Pancreas (tissue), 10 donors: Measurements from ENCODE around the gene ALKBH1. TPM values are rescaled to one million over a fixed set of nuclear protein-coding genes. Genes with fewer than 3 reads are reported as not detected.
A peak's percentile ranks its signal among the peaks of the same experiment; 100 is the strongest.

Experiments used
- ATAC-seq, 4 donors: fragments of 200-7000 bp; cut with Tn5 transposase; one replicate each; pipeline versions ENCODE4 v1.8.0 to v1.9.1; 2020; ENCODE audit warnings: mild to moderate bottlenecking in 4 of 4, moderate library complexity in 4 of 4
- DNase-seq, 6 donors: peaks; one replicate each; pipeline ENCODE4 v3.0.0-alpha.2; 2020
- FAIRE-seq: peaks from 2 replicates; lab custom pipeline; 2012; peaks lifted over from hg19 to GRCh38; lab: Jason Lieb, UNC
- H3K27ac ChIP-seq, 4 donors: fragments of 200-600 bp; sonication (generic); 1 replicate in 3 of 4; 2 replicates in 1 of 4; pipeline versions ENCODE4 v1.5.0 to v1.8.0; 2020
- H3K27me3 ChIP-seq, 4 donors: fragments of 200-600 bp; one replicate each; pipeline ENCODE4 v1.8.0; 2021
- H3K36me3 ChIP-seq, 3 donors: fragments of 200-600 bp; sonication (generic) in 1 of 3; one replicate each; pipeline versions ENCODE4 v1.5.0 to v1.8.0; 2020 to 2021
- H3K4me1 ChIP-seq, 3 donors: fragments of 200-600 bp; one replicate each; pipeline ENCODE4 v1.8.0; 2021
- H3K4me3 ChIP-seq, 4 donors: fragments of 200-600 bp; sonication (generic) in 2 of 4; one replicate each; pipeline versions ENCODE4 v1.5.0 to v1.8.0; 2020 to 2021
- H3K9me3 ChIP-seq, 4 donors: fragments of 200-600 bp; one replicate each; pipeline ENCODE4 v1.8.0; 2021
- WGBS, 2 donors: extraction: QIAGEN DNeasy Blood & Tissue Kit; methylation state at CpG; one replicate each; pipeline ENCODE4 v1.1.7; 2013; 5-methylcytosine and 5-hydroxymethylcytosine counted together
- intact Hi-C, 3 donors: fragments of 100-400 bp; cut with DNase I; formaldehyde crosslinking; loops; one replicate each; pipeline versions ENCODE4 v1.11.1 to v1.14.2; 2022
- polyA plus RNA-seq, 2 donors: library from polyadenylated mRNA; stranded (reverse); fragments of 200-250 nt; gene quantifications; one replicate each; pipeline ENCODE4 v1.2.3, GENCODE V29; 2013
- total RNA-seq, 6 donors: library from RNA; stranded (reverse); fragmentation: NEBNext Ultra II Directional in 4 of 6; extraction: Animal tissue kit (Norgen Biotek cat#: 25700) in 4 of 6; gene quantifications; one replicate each; pipeline versions ENCODE4 v1.2.1 to v1.2.4, GENCODE V29; 2021 to 2023
- TF ChIP-seq, protein P1 (sequence below), 4 donors: fragments of 200-600 bp; sonication (generic) in 3 of 4; IDR thresholded peaks; one replicate each; pipeline versions ENCODE4 v1.5.0 to v1.8.0; 2021; ENCODE audit warnings: antibody characterized with exemption in 4 of 4
- donor health status: healthy with polysubstance abuse.
- donor health status: DM: no; HTN: no; CAD: no; lungs with moderate emphysema.
- donor health status: DM: no; HTN: no; CAD: no.
- donor health status: control.
- donor health status: control.
- donor health status: Bipolar disorder and iron deficiency.
- donor health status: DM: yes; HTN: yes; CAD: no.
- donor health status: DM: no; HTN: no; CAD: no.
- donor health status: DM: no; HTN: no; CAD: no.
- donor health status: DM: yes; HTN: yes; CAD: no.

The ALKBH1 gene
- total and polyA plus RNA-seq, 8 donors = 3.5 to 9.7 (median 5.2) TPM

DNA sequence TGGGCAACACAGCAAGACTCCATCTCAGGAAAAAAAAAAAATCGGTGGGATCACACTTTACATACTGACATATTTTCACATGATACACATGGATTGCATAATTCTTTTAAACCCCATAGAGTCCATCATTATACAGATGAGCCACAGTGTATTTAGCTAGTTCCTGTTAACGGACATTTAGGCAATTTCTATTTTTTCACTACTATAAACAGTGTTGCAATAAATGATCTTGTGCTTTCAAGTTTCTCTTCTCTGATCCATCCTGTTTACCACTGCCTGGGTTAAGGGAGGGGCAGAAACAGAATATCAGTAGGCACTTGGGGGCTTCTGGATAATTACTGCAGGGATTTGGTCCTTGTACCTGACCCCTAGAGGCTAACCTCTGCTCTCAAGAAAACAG is 48.0 kb downstream of the ALKBH1 start:
- TF ChIP-seq, protein P1, sequence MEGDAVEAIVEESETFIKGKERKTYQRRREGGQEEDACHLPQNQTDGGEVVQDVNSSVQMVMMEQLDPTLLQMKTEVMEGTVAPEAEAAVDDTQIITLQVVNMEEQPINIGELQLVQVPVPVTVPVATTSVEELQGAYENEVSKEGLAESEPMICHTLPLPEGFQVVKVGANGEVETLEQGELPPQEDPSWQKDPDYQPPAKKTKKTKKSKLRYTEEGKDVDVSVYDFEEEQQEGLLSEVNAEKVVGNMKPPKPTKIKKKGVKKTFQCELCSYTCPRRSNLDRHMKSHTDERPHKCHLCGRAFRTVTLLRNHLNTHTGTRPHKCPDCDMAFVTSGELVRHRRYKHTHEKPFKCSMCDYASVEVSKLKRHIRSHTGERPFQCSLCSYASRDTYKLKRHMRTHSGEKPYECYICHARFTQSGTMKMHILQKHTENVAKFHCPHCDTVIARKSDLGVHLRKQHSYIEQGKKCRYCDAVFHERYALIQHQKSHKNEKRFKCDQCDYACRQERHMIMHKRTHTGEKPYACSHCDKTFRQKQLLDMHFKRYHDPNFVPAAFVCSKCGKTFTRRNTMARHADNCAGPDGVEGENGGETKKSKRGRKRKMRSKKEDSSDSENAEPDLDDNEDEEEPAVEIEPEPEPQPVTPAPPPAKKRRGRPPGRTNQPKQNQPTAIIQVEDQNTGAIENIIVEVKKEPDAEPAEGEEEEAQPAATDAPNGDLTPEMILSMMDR (IDR thresholded peaks at IDR 0.05) = no peak
- FAIRE-seq (no peak), DNase-seq (no peak), ATAC-seq (peak in 2 of 4 donors; percentile 41 to 49)
- Histone ChIP-seq H3K27ac (peak overlapping the region in 1 of 4 donors; percentile 34), H3K4me1 (no peaks in the 10 kb centered on the region), H3K9me3 (no peaks in the 10 kb centered on the region), H3K36me3 (no peaks in the 10 kb centered on the region), H3K4me3 (no peak overlapping the region), H3K27me3 (no peaks in the 10 kb centered on the region)
- 60 to 68% methylated on average over 2 of the region's 2 CpGs for WGBS, 2 donors
- intact Hi-C loops = no loop called here

DNA sequence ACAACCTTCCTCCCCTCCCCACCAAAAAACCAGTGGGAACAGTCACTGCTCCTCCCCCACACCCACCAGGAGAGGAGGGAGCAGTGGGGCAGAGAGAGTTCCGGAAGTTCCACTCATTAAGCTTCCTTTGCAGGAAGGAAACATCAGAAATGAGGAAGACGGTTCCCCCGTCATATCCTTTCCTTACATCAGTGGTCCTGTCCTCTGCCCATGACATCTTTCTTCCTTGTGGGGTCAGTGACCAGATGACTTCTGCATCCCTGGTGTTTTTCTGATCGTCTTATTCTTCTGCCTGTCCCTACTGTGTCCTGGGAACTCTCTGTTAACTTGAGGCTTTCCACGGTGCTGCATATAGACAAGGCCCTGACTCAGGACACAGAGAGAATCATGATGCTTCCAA is 50.5 kb downstream of the ALKBH1 start:
- no peaks in the 10 kb centered on the region for H3K36me3 ChIP-seq
- H3K4me3 ChIP-seq = no peak overlapping the region
- 71 to 73% methylated on average over 5 of the region's 5 CpGs for WGBS, 2 donors
- intact Hi-C loops = no loop called here
- no peaks in the 10 kb centered on the region for H3K27me3 ChIP-seq
- ATAC-seq = peak in 1 of 4 donors; percentile 5
- no peaks in the 10 kb centered on the region for H3K4me1 ChIP-seq
- H3K9me3 ChIP-seq = no peaks in the 10 kb centered on the region
- DNase-seq = no peak
- H3K27ac ChIP-seq = no peak overlapping the region
- no peak for FAIRE-seq
- TF ChIP-seq, protein P1 (IDR thresholded peaks at IDR 0.05) = no peak

DNA sequence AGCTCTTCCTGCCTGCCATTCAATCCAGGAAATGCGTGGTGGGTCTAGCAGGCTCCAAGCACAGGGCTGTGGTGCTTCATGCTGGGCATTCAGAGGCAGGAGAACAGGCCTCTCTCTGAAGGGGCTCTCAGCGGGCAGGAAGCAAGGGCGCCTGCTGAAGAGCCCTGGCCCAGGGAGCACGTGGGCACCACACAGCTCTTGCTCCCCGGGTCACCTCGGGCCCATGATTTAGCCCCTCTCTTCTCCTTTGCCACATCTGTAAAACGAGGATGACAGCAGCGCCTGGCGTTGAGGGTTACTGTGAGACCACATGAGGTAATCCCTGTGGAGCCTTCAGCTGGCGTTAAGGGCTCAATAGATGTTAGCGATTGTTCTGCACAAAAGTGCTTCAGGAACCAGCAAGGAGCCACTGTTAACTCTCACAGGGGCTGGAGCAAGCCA is 53.8 kb downstream of the ALKBH1 start:
- FAIRE-seq (no peak), DNase-seq (no peak)

DNA sequence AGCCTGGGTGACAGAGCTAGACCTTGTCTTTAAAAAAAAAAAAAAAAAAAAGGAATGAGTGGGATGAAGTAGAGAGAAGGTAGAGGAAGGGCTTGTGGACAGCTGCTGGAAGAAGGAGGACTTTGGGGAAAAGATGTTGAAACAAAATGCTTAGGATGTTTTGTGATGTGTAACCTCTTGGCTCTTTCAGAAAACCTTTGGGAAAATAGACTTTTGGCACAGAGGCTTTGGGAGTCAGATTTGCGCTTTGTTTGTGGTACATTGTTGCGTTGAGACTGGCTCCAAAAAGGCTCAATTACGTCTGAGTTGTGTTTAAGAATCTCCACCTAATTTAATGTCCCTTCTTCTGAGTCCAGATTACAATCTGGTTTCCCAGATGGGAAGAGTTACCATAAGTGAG is 58.5 kb downstream of the ALKBH1 start:
- no peak overlapping the region for H3K27ac ChIP-seq
- H3K4me1 ChIP-seq = no peaks in the 10 kb centered on the region
- intact Hi-C loops = no loop called here
- H3K4me3 ChIP-seq = no peak overlapping the region
- no peaks in the 10 kb centered on the region for H3K9me3 ChIP-seq
- ATAC-seq (no peak), DNase-seq (no peak), FAIRE-seq (no peak)
- H3K36me3 ChIP-seq = no peaks in the 10 kb centered on the region
- TF ChIP-seq, protein P1 (IDR thresholded peaks at IDR 0.05) = no peak
- WGBS, 2 donors = 94 to 97% methylated on average over 3 of the region's 3 CpGs
- H3K27me3 ChIP-seq = no peaks in the 10 kb centered on the region

More for the DNA sequence above, 53.8 kb downstream of the ALKBH1 start:
- Histone ChIP-seq H3K4me3 (no peak overlapping the region), H3K27ac (no peak overlapping the region), H3K4me1 (no peaks in the 10 kb centered on the region), H3K9me3 (no peaks in the 10 kb centered on the region), H3K27me3 (no peaks in the 10 kb centered on the region), H3K36me3 (no peaks in the 10 kb centered on the region)
- ATAC-seq = peak in 1 of 4 donors; percentile 4
- 74 to 77% methylated on average over 11 of the region's 11 CpGs for WGBS, 2 donors
- TF ChIP-seq, protein P1 (IDR thresholded peaks at IDR 0.05) = no peak
- intact Hi-C loops = no loop called here

DNA sequence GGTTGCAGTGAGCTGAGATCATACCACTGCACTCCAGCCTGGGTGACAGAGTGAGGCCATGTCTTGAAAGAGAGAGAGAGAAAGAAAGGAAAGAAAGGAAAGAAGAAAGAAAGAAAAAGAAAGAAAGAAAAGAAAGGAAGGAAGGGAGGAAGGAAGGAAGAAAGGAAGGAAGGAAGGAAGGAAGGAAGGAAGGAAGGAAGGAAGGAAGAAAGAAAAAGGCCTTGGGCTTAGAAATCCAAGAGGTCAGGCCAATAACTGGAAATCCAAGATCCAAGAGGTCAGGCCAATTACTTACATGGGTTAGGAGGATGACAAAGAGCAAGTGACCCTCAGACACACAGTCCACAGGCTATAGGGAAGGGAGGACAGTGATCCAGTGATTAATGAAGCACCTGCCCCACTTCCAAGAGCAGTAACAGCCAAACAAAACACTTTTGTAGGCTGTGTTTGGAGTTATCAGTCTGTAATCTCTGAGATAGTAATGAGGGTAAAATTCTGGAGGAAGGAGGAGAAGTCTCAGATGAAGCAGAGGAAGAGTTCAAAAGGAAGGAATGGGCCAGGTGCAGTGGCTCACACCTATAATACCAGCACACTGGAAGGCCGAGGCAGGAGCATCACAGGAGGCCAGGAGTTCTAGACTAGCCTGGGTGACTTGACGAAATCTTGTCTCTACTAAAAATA is 59.2 kb downstream of the ALKBH1 start:
- H3K27ac ChIP-seq = no peak overlapping the region
- H3K27me3 ChIP-seq = no peaks in the 10 kb centered on the region
- no peaks in the 10 kb centered on the region for H3K4me1 ChIP-seq
- WGBS, 2 donors = 83 to 97% methylated on average over 2 of the region's 2 CpGs
- ATAC-seq = no peak
- no peak for FAIRE-seq
- H3K4me3 ChIP-seq = no peak overlapping the region
- DNase-seq = no peak
- H3K9me3 ChIP-seq = no peaks in the 10 kb centered on the region
- TF ChIP-seq, protein P1 (IDR thresholded peaks at IDR 0.05) = no peak
- intact Hi-C loops = no loop called here
- no peaks in the 10 kb centered on the region for H3K36me3 ChIP-seq
